Tibial nerve (tissue), 4 donors: ENCODE results near the gene IKBKE.

Source experiments
- CTCF ChIP-seq, 5 experiments: fragments of 200-600 bp in 3 of 5; fragments of 450-650 bp in 2 of 5; sonication (generic) in 3 of 5; IDR thresholded peaks; one replicate each; pipeline ENCODE4 v1.5.1; 2016 to 2019; ENCODE audit warnings: antibody characterized with exemption in 5 of 5, mild to moderate bottlenecking in 3 of 5, moderate library complexity in 2 of 5
- EP300 ChIP-seq, 2 donors: sonication (generic); formaldehyde crosslinking; IDR thresholded peaks; one replicate each; pipeline ENCODE4 v1.6.1; 2017; ENCODE audit warnings: antibody characterized with exemption in 2 of 2, mild to moderate bottlenecking in 1 of 2
- POLR2A ChIP-seq, 2 donors: fragments of 450-650 bp; IDR thresholded peaks; one replicate each; pipeline ENCODE4 v1.6.1; 2017; ENCODE audit warnings: antibody characterized with exemption in 2 of 2, mild to moderate bottlenecking in 2 of 2, moderate library complexity in 2 of 2

DNA sequence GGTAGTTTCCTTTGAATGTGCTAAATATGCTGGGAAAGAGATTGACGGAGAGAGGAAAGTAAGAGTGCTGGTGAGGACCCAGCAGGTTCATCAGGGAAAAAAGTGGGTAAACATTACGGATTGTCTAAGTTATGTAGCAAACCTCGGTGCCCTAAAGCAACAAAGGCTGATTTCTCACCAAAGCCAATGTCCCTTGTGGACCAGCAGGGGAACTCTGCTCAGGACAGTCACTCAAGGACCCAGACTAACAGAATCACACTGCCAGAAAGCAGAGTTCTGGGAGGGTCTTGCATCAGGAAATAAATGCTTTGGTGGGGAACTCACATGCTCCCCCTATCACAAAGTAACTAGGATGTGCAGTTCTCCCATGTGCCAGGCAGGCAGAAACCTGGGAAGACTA lies 1.7 kb upstream of the IKBKE start:
- TF ChIP-seq CTCF (IDR thresholded peaks at IDR 0.05) (no peak), POLR2A (IDR thresholded peaks at IDR 0.05) (no peak), EP300 (IDR thresholded peaks at IDR 0.05) (no peak)
